ENCODE data around the gene PBXIP1.
A peak's percentile ranks its signal among the peaks of the same experiment; 100 is the strongest.

The PBXIP1 gene

GRCh38 chr1:155003766-155004351 is 48.0 kb upstream of the PBXIP1 start:
- no peaks in the 10 kb centered on the region for H4K20me1 ChIP-seq (ENCODE audit: control insufficient read depth, insufficient read depth, low read depth, low read length)
- peak overlapping the region; percentile 68 for H3K27ac ChIP-seq (ENCODE audit: low read depth, low read length)

GRCh38 chr1:155003227-155003765 is 47.4 kb upstream of the PBXIP1 start:
- Histone ChIP-seq H3K9me3 (ENCODE audit: control insufficient read depth, insufficient read depth, low read length) (no peaks in the 10 kb centered on the region), H3F3A (ENCODE audit: control insufficient read depth, insufficient read depth) (peaks cover 31% of the 10 kb centered on the region), H3K4me2 (ENCODE audit: low read length) (peak overlapping the region; percentile 93), H3K36me3 (ENCODE audit: control insufficient read depth, low read length) (no peaks in the 10 kb centered on the region), H3K27me3 (ENCODE audit: control insufficient read depth, low read length) (no peaks in the 10 kb centered on the region), H3K79me2 (ENCODE audit: control insufficient read depth, low read length) (peaks cover 28% of the 10 kb centered on the region), H3K27ac (ENCODE audit: low read depth, low read length) (peak overlapping the region; percentile 68), H3K4me3 (ENCODE audit: low read length) (peak overlapping the region; percentile 93), H3K4me1 (ENCODE audit: control insufficient read depth, low read length) (peaks cover 74% of the 10 kb centered on the region), H4K20me1 (ENCODE audit: control insufficient read depth, insufficient read depth, low read depth, low read length) (no peaks in the 10 kb centered on the region), H3K9me2 (replicated peaks; ENCODE audit: control insufficient read depth, low read length) (no peaks in the 10 kb centered on the region)
- TF ChIP-seq CTCF (IDR thresholded peaks at IDR 0.05; ENCODE audit: low read depth, low read length, poor library complexity, severe bottlenecking): no peak
- TF ChIP-seq EZH2phosphoT487 (IDR thresholded peaks at IDR 0.05; ENCODE audit: borderline replicate concordance, low read length): no peak

More at GRCh38 chr1:155003766-155004351, 48.0 kb upstream of the PBXIP1 start:
- Histone ChIP-seq H3K4me1 (ENCODE audit: control insufficient read depth, low read length) (peaks cover 76% of the 10 kb centered on the region), H3K36me3 (ENCODE audit: control insufficient read depth, low read length) (no peaks in the 10 kb centered on the region), H3K27me3 (ENCODE audit: control insufficient read depth, low read length) (no peaks in the 10 kb centered on the region), H3K79me2 (ENCODE audit: control insufficient read depth, low read length) (peaks cover 28% of the 10 kb centered on the region), H3K4me2 (ENCODE audit: low read length) (peak overlapping the region; percentile 93), H3K9me3 (ENCODE audit: control insufficient read depth, insufficient read depth, low read length) (no peaks in the 10 kb centered on the region), H3F3A (ENCODE audit: control insufficient read depth, insufficient read depth) (peaks cover 31% of the 10 kb centered on the region), H3K4me3 (ENCODE audit: low read length) (peak overlapping the region; percentile 93), H3K9me2 (replicated peaks; ENCODE audit: control insufficient read depth, low read length) (no peaks in the 10 kb centered on the region)
- TF ChIP-seq EZH2phosphoT487 (IDR thresholded peaks at IDR 0.05; ENCODE audit: borderline replicate concordance, low read length) (no peak), CTCF (IDR thresholded peaks at IDR 0.05; ENCODE audit: low read depth, low read length, poor library complexity, severe bottlenecking) (no peak)

- H3K9me2 ChIP-seq (replicated peaks; ENCODE audit: control insufficient read depth, low read length): no peaks in the 10 kb centered on the region
- peaks cover 33% of the 10 kb centered on the region for H3F3A ChIP-seq (ENCODE audit: control insufficient read depth, insufficient read depth)
- H3K79me2 ChIP-seq (ENCODE audit: control insufficient read depth, low read length): peaks cover 28% of the 10 kb centered on the region
- H3K4me2 ChIP-seq (ENCODE audit: low read length): peak within 1 kb of the TSS; percentile 93
- no peaks in the 10 kb centered on the region for H3K9me3 ChIP-seq (ENCODE audit: control insufficient read depth, insufficient read depth, low read length)
- H3K27ac ChIP-seq (ENCODE audit: low read depth, low read length): peak within 1 kb of the TSS; percentile 80
- H3K4me1 ChIP-seq (ENCODE audit: control insufficient read depth, low read length): peaks cover 69% of the 10 kb centered on the region
- no peaks in the 10 kb centered on the region for H3K27me3 ChIP-seq (ENCODE audit: control insufficient read depth, low read length)
- TF ChIP-seq CTCF (IDR thresholded peaks at IDR 0.05; ENCODE audit: low read depth, low read length, poor library complexity, severe bottlenecking): no peak
- TF ChIP-seq EZH2phosphoT487 (IDR thresholded peaks at IDR 0.05; ENCODE audit: borderline replicate concordance, low read length): no peak; the same call in 1 of the 2 replicates
- no peaks in the 10 kb centered on the region for H3K36me3 ChIP-seq (ENCODE audit: control insufficient read depth, low read length)
- no peaks in the 10 kb centered on the region for H4K20me1 ChIP-seq (ENCODE audit: control insufficient read depth, insufficient read depth, low read depth, low read length)
- H3K4me3 ChIP-seq (ENCODE audit: low read length): peak within 1 kb of the TSS; percentile 93
Measured at GRCh38 chr1:155002464-155003226, 46.7 kb upstream of the PBXIP1 start, which contains the start of gene ZBTB7B. ZBTB7B (plus strand) TSS chr1:155002802; CDS start chr1:155014661, 11,859 bp downstream.

All from DOHH2 (cell line).